HG03520 (cell line): ENCODE results near the gene STX18.
"Not testable (repeated sequence)": the region's sequence is repeated elsewhere in the genome, so short reads cannot be mapped to it uniquely, and the experiment has no call there.

Source experiments
- ATAC-seq: cut with Tn5 transposase; IDR thresholded peaks from one replicate; pipeline ENCODE4 v1.9.1; 2021; ENCODE audit warnings: mild to moderate bottlenecking, moderate library complexity; ENCODE audit not compliant: unreplicated experiment

STX18 gene

GRCh38 chr4:4481399-4481994 lies 60.4 kb downstream of the STX18 start:
- ATAC-seq: no peak

DNA sequence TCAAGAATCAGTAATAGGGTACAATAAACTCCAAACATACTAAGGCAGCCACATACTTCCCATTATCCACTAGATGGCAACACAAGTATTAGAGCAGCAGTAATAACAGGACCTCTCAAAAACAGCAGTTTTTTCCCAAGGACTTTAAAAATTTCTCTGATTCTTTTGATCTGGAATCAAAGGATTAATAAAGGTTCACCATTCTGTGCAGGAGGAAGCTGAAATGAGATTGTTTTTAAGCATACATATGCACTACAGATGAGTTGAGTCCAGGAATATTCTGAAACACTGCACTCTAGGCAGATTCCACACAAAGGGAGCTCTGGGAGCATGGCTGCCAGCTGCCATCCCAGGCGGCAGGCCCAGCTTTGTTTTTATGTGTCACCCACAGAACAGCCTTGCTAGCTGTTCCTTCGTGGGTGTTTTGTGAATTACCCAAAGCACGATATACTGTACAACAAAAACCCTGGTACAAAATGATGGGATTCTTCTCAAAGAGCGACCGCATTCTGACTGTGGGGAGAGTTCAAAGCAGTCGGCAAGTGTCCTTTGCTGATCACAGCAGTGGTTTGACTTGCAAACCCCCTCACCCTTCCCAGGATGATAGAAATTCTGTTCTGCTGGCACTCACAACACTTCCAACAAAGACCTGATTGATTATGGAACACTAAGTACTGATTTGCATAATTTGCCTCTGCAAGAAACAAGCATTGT lies 61.0 kb downstream of the STX18 start:
- no peak for ATAC-seq

DNA sequence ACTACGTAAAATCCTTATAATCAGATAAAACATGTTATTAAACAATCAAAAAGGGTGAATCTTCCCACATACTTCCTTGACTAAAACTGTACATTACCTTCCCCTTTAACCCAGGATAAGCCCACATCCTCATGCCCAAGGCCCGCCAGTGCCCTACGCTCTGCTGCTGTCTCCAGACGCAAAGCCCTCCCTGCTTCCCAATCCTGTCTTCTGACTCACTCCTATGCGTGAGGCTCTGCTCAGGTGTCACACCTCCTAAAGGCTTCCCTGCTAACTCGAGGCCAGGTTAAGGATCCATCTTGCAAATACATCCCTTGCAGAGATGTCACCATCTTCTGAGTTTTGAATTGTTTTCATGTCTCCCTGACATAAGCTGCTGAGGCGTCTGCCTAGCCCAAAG lies 61.6 kb downstream of the STX18 start:
- no peak for ATAC-seq

- no peak for ATAC-seq
These were observed 62.5 kb downstream of the STX18 start for GRCh38 chr4:4479366-4479765.

DNA sequence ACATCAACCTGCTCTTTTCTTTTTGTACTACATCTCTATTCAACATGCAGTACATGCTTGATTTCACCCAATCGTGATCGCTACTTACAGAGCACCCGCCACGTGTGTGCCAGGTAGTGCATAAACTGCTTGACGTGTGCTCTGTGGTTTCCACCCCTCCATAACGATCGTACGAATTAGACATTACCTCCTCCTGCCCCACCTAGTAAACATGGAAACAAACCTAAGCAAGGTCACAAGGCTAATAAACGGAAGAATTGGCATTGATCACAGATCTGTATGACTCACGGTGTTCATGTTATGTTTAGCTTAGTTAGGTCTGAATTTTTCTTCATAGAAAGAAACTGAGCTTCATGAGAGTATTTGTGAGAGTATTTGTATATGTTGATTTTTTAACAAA lies 64.1 kb downstream of the STX18 start:
- no peak for ATAC-seq

DNA sequence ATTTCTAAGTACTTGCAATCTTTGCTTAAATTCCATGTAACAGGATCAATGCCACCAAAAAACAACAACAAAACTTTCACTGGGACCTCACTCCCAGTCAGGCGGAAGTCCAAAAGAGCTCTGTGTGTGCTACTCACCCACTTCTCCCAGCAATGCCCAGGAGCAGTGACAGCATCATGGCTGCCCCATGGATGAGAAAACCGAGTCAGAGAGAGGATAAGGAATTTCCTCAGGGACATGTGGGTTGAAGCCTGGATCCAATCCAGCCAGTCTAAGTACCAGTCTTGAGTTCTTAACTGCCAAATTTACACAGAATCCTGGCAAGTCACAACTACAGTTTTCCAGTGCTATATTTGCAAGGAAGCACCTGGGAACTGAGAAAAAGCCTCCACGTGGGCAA lies 64.5 kb downstream of the STX18 start:
- no peak for ATAC-seq

GRCh38 chr4:4474476-4474875 lies 67.4 kb downstream of the STX18 start:
- ATAC-seq: no peak

GRCh38 chr4:4472344-4472958 lies 69.4 kb downstream of the STX18 start:
- ATAC-seq: no peak

DNA sequence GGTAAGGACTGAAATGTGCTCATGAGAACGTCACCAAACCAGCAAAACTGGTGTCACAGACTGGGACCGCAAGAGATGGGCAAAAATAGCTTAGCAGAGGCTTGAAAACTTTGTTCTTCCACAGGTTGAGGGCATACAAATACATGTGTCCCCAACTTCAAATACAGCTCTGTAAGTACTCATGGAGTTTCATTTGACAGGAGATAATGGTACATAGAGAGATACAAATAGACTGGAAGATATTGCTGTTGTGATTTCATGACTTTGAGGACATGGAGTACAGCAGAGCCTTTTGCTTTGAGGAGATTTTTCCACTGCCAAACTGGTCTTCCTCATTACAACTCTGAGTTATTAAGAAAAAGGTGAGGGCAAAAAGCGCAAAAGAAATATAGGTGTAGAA lies 70.7 kb downstream of the STX18 start:
- no peak for ATAC-seq

GRCh38 chr4:4470208-4470607 lies 71.6 kb downstream of the STX18 start:
- ATAC-seq: no peak

DNA sequence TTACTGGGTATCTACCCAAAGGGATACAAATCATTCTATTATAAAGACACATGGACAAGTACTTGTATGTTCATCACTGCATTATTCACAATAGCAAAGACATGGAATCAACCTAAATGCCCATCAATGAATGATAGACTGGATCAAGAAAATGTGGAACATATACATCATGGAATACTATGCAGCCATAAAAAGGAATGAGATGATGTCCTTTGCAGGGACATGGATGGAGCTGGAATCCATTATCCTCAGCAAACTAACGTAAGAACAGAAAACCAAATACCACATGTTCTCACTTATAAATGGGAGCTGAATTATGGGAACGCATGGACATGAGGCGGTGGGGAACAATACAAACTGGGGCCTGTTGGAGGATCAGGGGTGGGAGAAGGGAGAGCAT lies 76.6 kb downstream of the STX18 start:
- ATAC-seq: not testable (repeated sequence)

GRCh38 chr4:4462970-4463369 lies 78.9 kb downstream of the STX18 start:
- no peak for ATAC-seq

DNA sequence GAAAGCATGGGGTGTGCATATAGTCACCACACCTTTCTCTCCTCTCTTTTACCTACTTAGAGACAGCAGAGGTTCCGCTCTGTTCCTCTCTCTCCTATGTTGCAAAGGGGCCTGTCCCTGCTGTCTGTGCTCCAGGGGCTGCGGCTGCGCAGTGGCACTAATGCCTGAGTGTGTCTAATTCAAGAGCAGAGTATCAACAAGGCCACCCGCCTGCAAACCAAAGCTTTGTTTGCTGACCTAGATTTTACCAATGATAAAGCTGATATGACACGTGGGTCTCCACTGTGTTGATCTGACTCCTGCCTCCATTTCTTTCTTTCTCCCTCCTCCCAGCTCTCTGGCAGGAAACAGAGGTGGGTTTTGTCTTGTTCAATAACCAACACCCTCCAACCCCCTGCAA lies 80.0 kb downstream of the STX18 start:
- ATAC-seq: no peak

DNA sequence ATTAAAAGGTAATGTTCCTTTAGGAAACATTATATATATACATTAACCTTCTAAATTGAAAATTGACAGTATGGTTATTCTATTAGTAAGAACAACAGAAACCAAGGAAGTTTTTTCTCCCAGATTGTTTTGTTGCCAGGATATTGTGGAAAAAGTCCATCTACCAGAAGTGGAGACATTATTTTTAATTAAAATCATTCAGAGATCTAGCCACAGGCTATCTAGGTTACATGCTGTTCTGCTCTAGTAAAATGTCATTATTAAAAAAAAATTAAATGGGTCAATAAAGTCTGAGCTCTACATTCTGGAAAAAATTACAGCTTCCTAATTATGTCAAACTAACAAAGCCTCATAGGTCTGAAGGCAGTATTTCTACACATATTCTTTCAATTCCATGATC lies 80.7 kb downstream of the STX18 start:
- ATAC-seq: no peak

DNA sequence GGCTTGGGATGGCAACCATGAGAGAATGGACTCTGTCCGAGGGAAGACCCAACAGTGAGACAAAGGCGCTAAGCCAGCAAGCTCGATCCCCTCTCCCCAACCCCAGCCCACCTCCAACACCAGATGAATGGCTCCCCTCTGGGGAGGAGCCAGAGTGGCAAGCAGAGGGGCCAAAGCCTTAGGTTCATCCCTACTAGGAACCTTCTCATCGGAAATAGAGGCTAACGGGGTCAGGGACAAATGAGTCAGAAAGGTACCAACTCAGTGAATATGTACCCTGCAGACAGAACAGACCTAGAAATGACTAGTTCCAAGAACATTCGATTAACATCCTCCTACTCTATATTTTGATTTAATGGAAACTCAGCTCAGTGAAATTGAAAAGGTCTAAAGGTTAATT lies 81.1 kb downstream of the STX18 start:
- ATAC-seq: no peak

DNA sequence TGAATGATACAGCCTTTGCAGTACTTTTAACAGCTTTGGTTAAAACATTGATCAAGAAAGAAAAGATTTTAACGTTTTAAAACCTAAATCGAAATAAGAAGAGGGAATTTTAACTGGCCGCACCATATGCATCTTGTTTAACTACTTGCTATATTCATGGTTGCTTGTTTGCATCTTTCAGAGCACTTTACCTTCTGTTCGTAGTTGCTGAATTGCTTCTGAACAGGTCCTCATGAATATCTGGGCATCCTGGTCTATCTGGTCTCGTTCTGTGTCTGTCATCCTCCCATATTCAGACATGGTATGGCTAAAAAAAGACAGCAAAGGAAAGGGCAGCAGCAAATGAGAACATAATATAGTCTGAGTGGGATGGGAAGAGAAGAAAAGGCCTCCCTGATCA lies 82.7 kb downstream of the STX18 start:
- no peak for ATAC-seq

- ATAC-seq: no peak
These were observed 83.9 kb downstream of the STX18 start for GRCh38 chr4:4457803-4458553.

GRCh38 chr4:4456816-4457578 lies 84.9 kb downstream of the STX18 start:
- no peak for ATAC-seq

DNA sequence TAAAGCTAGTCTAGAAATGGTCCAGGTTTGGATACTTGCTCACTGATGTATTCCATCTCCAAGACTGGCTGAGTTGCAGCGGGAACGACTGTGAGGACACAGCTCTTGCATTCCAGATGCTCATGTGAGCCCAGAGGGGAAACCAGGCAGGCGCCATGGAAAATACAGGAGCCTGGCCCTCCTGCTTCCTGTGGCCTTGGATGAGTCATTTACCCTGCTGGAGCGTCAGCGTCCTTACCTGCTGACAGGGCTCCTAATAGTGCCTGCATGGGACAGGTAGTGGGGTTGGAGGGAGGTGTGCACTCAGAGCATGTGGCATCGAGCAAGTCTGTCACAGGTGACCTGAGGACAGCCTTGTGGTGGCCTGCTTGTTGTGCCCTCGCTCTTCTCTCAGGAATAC lies 85.5 kb downstream of the STX18 start:
- ATAC-seq: no peak

- ATAC-seq: no peak
These were observed 86.5 kb downstream of the STX18 start for GRCh38 chr4:4455210-4455865.

DNA sequence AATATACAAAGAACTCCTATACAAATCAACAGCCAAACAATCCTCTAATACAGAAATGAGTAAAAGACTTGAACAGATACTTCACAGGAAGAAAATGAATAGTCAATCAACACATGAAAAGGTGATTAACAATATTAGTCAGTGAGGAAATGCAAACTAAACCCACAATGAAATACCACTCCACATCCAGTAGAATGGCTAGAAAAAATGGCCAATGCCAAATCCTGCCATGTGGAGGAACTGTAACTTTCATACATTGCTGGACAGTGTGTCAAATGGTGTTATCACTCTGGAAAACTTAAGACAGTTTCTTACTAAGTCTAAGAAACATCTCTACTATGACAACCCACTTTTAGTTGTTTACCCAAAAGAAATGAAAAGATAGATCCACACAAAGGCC lies 95.4 kb downstream of the STX18 start:
- no peak for ATAC-seq
